GM12865 (cell line): ENCODE measurements around the gene HYAL3.
A peak's percentile ranks its signal among the peaks of the same experiment; 100 is the strongest.
"Not testable (repeated sequence)": the region's sequence is repeated elsewhere in the genome, so short reads cannot be mapped to it uniquely, and the experiment has no call there.

Source experiments
- DNase-seq: peaks from one replicate; pipeline ENCODE4 v3.0.0; 2010; ENCODE audit warnings: low read depth
- H3K4me3 ChIP-seq: 2 replicates; pipeline ENCODE4 v1.5.1; 2011; ENCODE audit warnings: mild to moderate bottlenecking, low read depth, low read length, control low read depth
- CTCF ChIP-seq: IDR thresholded peaks from 2 replicates; pipeline ENCODE4 v1.5.1; 2011; ENCODE audit warnings: low read length, control low read depth, low read depth, inconsistent platforms; ENCODE audit not compliant: insufficient read depth; ENCODE audit errors: missing control alignments

HYAL3 gene

DNA sequence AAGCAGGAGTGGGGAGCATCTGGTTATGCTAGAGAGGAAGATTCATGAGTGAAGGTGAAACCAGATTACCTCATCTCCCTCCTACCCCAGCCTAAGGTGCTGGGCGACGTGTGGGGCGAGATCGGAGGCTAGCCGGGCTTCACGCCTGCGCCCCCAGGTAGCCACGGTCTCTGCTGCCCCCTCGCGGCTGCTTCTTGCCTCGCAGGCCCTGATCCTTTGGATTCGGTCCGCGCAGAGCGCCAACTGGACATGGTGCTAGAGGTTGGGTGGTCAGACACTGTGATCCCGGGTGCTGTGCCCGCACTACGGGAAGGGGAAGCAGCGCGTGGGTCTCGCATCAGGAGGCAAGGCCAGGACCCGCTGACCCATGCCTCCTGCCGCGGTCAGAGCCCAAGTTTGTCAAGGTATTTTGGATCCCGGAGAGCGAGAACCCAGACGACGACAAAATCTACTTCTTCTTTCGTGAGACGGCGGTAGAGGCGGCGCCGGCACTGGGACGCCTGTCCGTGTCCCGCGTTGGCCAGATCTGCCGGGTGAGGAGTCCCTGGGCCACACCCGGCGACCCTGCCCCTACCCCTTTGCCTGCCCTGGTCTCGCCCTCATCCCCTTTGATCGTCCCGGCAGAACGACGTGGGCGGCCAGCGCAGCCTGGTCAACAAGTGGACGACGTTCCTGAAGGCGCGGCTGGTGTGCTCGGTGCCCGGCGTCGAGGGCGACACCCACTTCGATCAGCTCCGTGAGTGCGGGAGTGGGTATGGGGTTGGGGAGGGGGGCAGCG, 26.1 kb downstream of the HYAL3 start:
- peak; percentile 91 for DNase-seq
- peak; percentile 98 for TF ChIP-seq CTCF
- H3K4me3 ChIP-seq = no peak overlapping the region

DNA sequence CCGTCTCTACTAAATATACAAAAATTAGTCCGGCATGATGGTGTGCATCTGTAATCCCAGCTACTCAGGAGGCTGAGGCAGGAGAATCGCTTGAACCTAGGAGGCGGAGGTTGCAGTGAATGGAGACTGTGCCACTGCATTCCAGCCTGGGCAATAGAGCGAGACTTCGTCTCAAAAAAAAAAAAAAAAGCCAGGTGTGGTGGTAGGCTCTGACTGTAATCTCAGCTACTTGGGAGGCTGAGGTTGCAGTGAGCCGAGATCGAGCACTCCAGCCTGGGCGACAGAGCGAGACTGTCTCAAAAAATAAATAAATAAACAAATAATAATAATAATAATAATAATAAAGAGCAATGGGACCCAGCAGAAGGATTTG, 26.7 kb downstream of the HYAL3 start:
- DNase-seq, H3K4me3 ChIP-seq: not testable (repeated sequence)

- DNase-seq = no peak
- no peak overlapping the region for H3K4me3 ChIP-seq
- no peak for TF ChIP-seq CTCF
Observed at GRCh38 chr3:50271314-50271936, 27.8 kb downstream of the HYAL3 start.

DNA sequence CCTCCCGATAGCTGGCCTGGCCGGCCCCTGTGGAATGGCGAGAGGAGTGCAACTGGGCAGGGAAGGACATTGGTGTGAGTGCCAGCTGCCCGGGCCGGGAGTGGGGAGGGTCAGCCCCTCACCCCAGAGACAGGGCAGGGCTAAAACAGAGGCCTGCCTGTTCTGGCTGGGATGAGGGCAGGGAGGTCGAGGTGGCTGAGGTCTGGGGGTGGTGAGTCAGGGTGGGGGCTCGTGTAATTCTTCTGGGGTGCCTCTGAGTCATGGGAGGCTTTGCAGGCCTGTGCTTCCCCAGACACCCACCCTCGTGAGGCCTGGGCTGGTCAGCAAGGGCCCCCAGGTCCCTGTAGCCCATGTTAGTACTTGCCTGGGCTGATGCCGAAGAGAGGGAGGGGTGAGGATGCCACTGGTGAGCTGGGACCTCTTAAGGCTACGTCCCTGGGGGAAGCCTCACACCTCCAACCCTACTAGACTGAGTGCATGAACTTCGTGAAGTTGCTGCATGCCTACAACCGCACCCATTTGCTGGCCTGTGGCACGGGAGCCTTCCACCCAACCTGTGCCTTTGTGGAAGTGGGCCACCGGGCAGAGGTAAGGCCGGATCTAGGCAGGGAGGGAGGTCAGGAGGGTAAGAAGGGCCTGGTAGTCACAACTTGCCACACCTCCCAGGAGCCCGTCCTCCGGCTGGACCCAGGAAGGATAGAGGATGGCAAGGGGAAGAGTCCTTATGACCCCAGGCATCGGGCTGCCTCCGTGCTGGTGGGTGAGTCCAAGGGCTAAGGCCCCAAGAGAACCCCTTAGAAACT, 28.6 kb downstream of the HYAL3 start:
- no peak for TF ChIP-seq CTCF
- DNase-seq = no peak
- H3K4me3 ChIP-seq = no peak overlapping the region

DNA sequence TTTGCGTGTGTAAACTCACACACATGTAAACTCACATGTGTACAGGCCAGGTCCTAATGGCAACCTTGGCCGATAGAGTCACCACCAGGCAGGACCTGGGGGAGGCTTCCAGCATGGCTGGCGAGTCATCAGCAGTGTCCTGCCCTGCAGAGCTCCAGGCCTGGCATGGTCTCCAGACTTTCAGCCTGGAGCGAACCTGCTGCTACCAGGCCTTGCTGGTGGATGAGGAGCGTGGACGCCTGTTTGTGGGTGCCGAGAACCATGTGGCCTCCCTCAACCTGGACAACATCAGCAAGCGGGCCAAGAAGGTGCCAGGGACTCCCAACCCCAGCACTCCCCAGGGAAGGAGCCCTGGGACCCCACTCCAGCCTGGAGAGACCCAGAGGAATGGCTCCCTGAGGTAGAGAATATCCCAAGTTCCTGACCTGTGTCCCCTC, 29.2 kb downstream of the HYAL3 start:
- no peak for DNase-seq
- no peak overlapping the region for H3K4me3 ChIP-seq
- TF ChIP-seq CTCF = no peak

GRCh38 chr3:50269460-50269859, 29.7 kb downstream of the HYAL3 start:
- no peak overlapping the region for H3K4me3 ChIP-seq

More at GRCh38 chr3:50269460-50269859, 29.7 kb downstream of the HYAL3 start:
- no peak for TF ChIP-seq CTCF
- DNase-seq = no peak
